GM12801 (cell line): ENCODE results near the gene ADH7.

Source experiments
- CTCF ChIP-seq: IDR thresholded peaks from one replicate; pipeline ENCODE4 v1.5.1; 2011; ENCODE audit warnings: control low read depth; ENCODE audit not compliant: insufficient read length; ENCODE audit errors: extremely low read depth

The ADH7 gene

GRCh38 chr4:99462875-99463464, 27.8 kb upstream of the ADH7 start:
- no peak for TF ChIP-seq CTCF

GRCh38 chr4:99461623-99462401, 26.7 kb upstream of the ADH7 start:
- TF ChIP-seq CTCF, result no peak

GRCh38 chr4:99459546-99460042, 24.5 kb upstream of the ADH7 start:
- TF ChIP-seq CTCF, result no peak

GRCh38 chr4:99458911-99459447, 23.8 kb upstream of the ADH7 start:
- no peak for TF ChIP-seq CTCF

- no peak for TF ChIP-seq CTCF
These were observed 22.5 kb upstream of the ADH7 start for GRCh38 chr4:99457676-99458075.

GRCh38 chr4:99457270-99457669, 22.1 kb upstream of the ADH7 start:
- no peak for TF ChIP-seq CTCF

GRCh38 chr4:99447513-99447912, 12.4 kb upstream of the ADH7 start:
- no peak for TF ChIP-seq CTCF
